ENCODE data around the gene ANK3.

- no peak for TF ChIP-seq CTCF (IDR thresholded peaks at IDR 0.05)
- no peak for TF ChIP-seq POLR2A (IDR thresholded peaks at IDR 0.05)
Measured at GRCh38 chr10:60363187-60363586, 26.5 kb downstream of the ANK3 start.

All from uterus (tissue), 2 donors.